GM18868 (cell line): Measurements from ENCODE around the gene HAP1.
"Not testable (repeated sequence)": the region's sequence is repeated elsewhere in the genome, so short reads cannot be mapped to it uniquely, and the experiment has no call there.

ENCODE experiments used
- ATAC-seq: cut with Tn5 transposase; IDR thresholded peaks from one replicate; pipeline ENCODE4 v1.9.1; 2021; ENCODE audit warnings: mild to moderate bottlenecking, moderate library complexity; ENCODE audit not compliant: unreplicated experiment

HAP1 gene

GRCh38 chr17:41691031-41691777, 43.2 kb downstream of the HAP1 start:
- ATAC-seq: no peak

- ATAC-seq: no peak
Observed at GRCh38 chr17:41690497-41690896, 43.9 kb downstream of the HAP1 start.

- ATAC-seq: no peak
Observed at GRCh38 chr17:41689497-41690299, 44.7 kb downstream of the HAP1 start.

- ATAC-seq: peak; percentile 70
Observed at GRCh38 chr17:41688641-41689496, 45.6 kb downstream of the HAP1 start, which contains the start of gene EIF1. Gene EIF1 (plus strand): TSS chr17:41688885. CDS start chr17:41689039, 154 bp downstream.

- ATAC-seq: peak; percentile 5
Observed at GRCh38 chr17:41687828-41688640, 46.4 kb downstream of the HAP1 start.

GRCh38 chr17:41686281-41686680, 48.2 kb downstream of the HAP1 start:
- no peak for ATAC-seq

GRCh38 chr17:41685753-41686152, 48.7 kb downstream of the HAP1 start:
- ATAC-seq: not testable (repeated sequence)

- ATAC-seq: no peak
Observed at GRCh38 chr17:41684035-41684434, 50.4 kb downstream of the HAP1 start.

- ATAC-seq: no peak
Observed at GRCh38 chr17:41683441-41684007, 50.9 kb downstream of the HAP1 start.

- ATAC-seq: no peak
Observed at GRCh38 chr17:41682631-41683030, 51.8 kb downstream of the HAP1 start.

GRCh38 chr17:41681776-41682175, 52.7 kb downstream of the HAP1 start:
- no peak for ATAC-seq

- no peak for ATAC-seq
Observed at GRCh38 chr17:41680426-41681040, 53.9 kb downstream of the HAP1 start.

- no peak for ATAC-seq
Observed at GRCh38 chr17:41679740-41680425, 54.6 kb downstream of the HAP1 start.

GRCh38 chr17:41678907-41679739, 55.3 kb downstream of the HAP1 start:
- no peak for ATAC-seq

- no peak for ATAC-seq
Observed at GRCh38 chr17:41678411-41678906, 56.0 kb downstream of the HAP1 start.

- ATAC-seq: no peak
Observed at GRCh38 chr17:41676058-41676419, 58.4 kb downstream of the HAP1 start.

- ATAC-seq: not testable (repeated sequence)
Observed at GRCh38 chr17:41675157-41676057, 59.0 kb downstream of the HAP1 start.
